WTC11 (cell line): ENCODE results near the gene MICAL1. TPM values are rescaled to one million over a fixed set of nuclear protein-coding genes. Genes with fewer than 3 reads are reported as not detected.

Experiments used
- ATAC-seq: fragments of 200-7000 bp; cut with Tn5 transposase; 2 replicates; pipeline ENCODE4 v1.10.0; 2021; ENCODE audit warnings: mild to moderate bottlenecking, moderate library complexity
- CTCF ChIA-PET: fragments of 300-600 bp; sonication (Branson Sonifier 250); formaldehyde crosslinking; loops from one replicate; lab custom pipeline; 2021; ENCODE audit warnings: antibody characterized with exemption; lab: Charles Lee
- POLR2A ChIA-PET: fragments of 350-600 bp; sonication (Branson Sonifier 250); formaldehyde crosslinking; loops from one replicate; lab custom pipeline; 2021; ENCODE audit warnings: antibody characterized with exemption; lab: Charles Lee
- DNase-seq: peaks from one replicate; pipeline ENCODE4 v3.0.0; 2021; ENCODE audit warnings: low spot score
- H3K27ac Mint-ChIP-seq: 2 replicates; pipeline ENCODE4 v1.8.0; 2021; ENCODE audit warnings: mixed read lengths
- H3K27me3 Mint-ChIP-seq: 2 replicates; pipeline ENCODE4 v1.8.0; 2021; ENCODE audit warnings: low read depth, mild to moderate bottlenecking, moderate library complexity, mixed read lengths
- H3K36me3 Mint-ChIP-seq: 2 replicates; pipeline ENCODE4 v1.8.0; 2021; ENCODE audit warnings: mixed read lengths
- H3K4me1 Mint-ChIP-seq: 2 replicates; pipeline ENCODE4 v1.8.0; 2022; ENCODE audit warnings: mixed read lengths
- H3K4me3 Mint-ChIP-seq: 2 replicates; pipeline ENCODE4 v1.8.0; 2021; ENCODE audit warnings: mild to moderate bottlenecking, moderate library complexity, mixed read lengths
- H3K9me3 Mint-ChIP-seq: 2 replicates; pipeline ENCODE4 v1.8.0; 2021; ENCODE audit warnings: mixed read lengths
- ARID4B ChIP-seq: sonication (generic); formaldehyde crosslinking; IDR thresholded peaks from 2 replicates; pipeline ENCODE4 v1.8.0; 2023; ENCODE audit warnings: missing genetic modification reagents, mild to moderate bottlenecking, borderline replicate concordance
- EMX1 ChIP-seq: fragments of 250-450 bp; sonication (Bioruptor Pico); IDR thresholded peaks from 2 replicates; pipeline ENCODE4 v1.8.0; 2021; ENCODE audit warnings: mild to moderate bottlenecking
- ERG ChIP-seq: fragments of 250-450 bp; sonication (Bioruptor Pico); IDR thresholded peaks from 2 replicates; pipeline ENCODE4 v1.8.0; 2021; ENCODE audit warnings: mild to moderate bottlenecking
- NR1H2 ChIP-seq: sonication (generic); formaldehyde crosslinking; IDR thresholded peaks from 2 replicates; pipeline ENCODE4 v1.9.0; 2021; ENCODE audit warnings: mild to moderate bottlenecking, moderate library complexity, missing genetic modification reagents
- TEAD1 ChIP-seq: sonication (generic); formaldehyde crosslinking; IDR thresholded peaks from 2 replicates; pipeline ENCODE4 v1.8.0; 2022; ENCODE audit warnings: mild to moderate bottlenecking, missing genetic modification reagents
- total RNA-seq: library from RNA; stranded (reverse); gene quantifications from 3 replicates; pipeline ENCODE4 v1.2.3, GENCODE V29; 2021
- TF ChIP-seq, protein P1 (sequence below): fragments of 250-450 bp; sonication (Bioruptor Pico); IDR thresholded peaks from 2 replicates; pipeline ENCODE4 v1.9.0; 2021; ENCODE audit warnings: moderate library complexity, mild to moderate bottlenecking, inconsistent platforms, borderline replicate concordance
- TF ChIP-seq, protein P2 (sequence below): fragments of 250-450 bp; sonication (Bioruptor Pico); IDR thresholded peaks from 2 replicates; pipeline ENCODE4 v1.9.0; 2021; ENCODE audit warnings: mild to moderate bottlenecking
- TF ChIP-seq, protein P3 (sequence below): fragments of 250-450 bp; sonication (Bioruptor Pico); conservative IDR thresholded peaks from 2 replicates; pipeline ENCODE4 v1.9.0; 2021; ENCODE audit warnings: mild to moderate bottlenecking
- TF ChIP-seq, protein P4 (sequence below): sonication (generic); formaldehyde crosslinking; conservative IDR thresholded peaks from 2 replicates; pipeline ENCODE4 v1.8.1; 2023; ENCODE audit warnings: mild to moderate bottlenecking, low read depth, missing genetic modification reagents, moderate library complexity

The MICAL1 gene
- total RNA-seq, 1 experiment from 2014 or later = 57.4 TPM

DNA sequence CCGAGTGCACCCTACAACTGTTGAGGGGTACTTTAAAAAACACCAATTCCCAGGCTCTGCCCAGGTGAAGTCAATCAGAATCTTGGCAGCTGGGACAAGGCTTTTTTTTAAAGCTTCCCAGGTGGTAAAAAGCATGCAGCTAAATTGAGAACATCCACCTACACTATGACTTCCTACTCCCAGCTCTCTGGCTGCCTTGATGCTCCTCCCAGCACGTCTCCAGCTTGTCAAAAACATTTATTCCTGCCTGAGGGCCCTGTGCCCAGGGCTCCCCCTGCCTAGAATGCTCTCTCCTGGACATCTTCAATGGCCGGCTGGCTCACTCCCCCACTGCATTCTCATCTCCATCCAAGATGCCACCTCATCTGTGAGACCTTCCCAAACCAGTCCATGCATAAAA, 17.5 kb upstream of the MICAL1 start (continued):
- no peak for TF ChIP-seq ARID4B (CRISPR knock-in tag)

DNA sequence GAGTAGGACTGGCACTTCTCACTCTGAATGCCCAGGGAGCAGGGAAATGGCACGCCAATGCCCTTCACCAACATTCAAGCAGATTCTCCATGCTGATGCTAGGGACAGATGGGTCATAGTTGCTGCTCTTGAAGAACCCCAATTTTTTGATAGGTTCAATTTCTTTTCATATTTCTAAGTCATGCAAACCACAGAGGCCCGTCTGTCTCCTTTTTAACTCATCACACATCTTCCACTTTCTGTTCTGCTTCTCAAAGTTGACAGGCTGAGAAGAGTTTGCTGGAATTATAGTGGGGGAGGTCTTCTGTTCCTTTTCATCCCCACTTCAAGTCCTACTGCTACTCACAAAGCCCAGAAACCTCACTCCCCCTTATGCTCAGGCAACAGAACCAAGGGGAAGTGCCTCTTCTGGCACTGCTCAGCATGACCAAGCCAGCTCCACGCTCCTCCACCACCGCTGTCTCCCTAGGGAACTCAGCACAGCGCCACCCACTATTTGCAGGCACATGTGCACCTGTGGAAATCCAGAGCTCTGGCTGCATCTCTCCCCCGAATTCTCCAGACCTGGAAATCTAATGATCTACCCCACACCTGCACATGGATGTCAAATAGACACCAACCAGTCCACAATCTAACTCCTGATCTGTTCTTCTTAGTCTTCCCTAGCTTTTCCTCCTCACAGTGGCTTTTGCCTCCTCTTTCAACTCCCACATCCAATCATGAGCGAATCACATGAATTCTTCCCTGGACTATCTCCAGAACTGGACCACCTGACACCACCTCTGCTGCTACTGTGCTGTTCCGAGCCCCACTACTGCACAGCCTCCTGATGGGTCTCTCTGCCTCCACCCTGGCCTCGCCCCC, 16.8 kb upstream of the MICAL1 start:
- 0 out of 2 replicates have a peak overlapping the region, but pooled peaks have one; percentile 7 for H3K27ac Mint-ChIP-seq
- ATAC-seq (no peak), DNase-seq (no peak)
- TF ChIP-seq NR1H2 = no peak
- TF ChIP-seq, protein P1, sequence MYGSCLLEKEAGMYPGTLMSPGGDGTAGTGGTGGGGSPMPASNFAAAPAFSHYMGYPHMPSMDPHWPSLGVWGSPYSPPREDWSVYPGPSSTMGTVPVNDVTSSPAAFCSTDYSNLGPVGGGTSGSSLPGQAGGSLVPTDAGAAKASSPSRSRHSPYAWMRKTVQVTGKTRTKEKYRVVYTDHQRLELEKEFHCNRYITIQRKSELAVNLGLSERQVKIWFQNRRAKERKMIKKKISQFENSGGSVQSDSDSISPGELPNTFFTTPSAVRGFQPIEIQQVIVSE = no peak
- TF ChIP-seq, protein P2, sequence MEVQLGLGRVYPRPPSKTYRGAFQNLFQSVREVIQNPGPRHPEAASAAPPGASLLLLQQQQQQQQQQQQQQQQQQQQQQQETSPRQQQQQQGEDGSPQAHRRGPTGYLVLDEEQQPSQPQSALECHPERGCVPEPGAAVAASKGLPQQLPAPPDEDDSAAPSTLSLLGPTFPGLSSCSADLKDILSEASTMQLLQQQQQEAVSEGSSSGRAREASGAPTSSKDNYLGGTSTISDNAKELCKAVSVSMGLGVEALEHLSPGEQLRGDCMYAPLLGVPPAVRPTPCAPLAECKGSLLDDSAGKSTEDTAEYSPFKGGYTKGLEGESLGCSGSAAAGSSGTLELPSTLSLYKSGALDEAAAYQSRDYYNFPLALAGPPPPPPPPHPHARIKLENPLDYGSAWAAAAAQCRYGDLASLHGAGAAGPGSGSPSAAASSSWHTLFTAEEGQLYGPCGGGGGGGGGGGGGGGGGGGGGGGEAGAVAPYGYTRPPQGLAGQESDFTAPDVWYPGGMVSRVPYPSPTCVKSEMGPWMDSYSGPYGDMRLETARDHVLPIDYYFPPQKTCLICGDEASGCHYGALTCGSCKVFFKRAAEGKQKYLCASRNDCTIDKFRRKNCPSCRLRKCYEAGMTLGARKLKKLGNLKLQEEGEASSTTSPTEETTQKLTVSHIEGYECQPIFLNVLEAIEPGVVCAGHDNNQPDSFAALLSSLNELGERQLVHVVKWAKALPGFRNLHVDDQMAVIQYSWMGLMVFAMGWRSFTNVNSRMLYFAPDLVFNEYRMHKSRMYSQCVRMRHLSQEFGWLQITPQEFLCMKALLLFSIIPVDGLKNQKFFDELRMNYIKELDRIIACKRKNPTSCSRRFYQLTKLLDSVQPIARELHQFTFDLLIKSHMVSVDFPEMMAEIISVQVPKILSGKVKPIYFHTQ (CRISPR knock-in tag) = no peak
- no peak for TF ChIP-seq TEAD1 (CRISPR knock-in tag)
- TF ChIP-seq ERG (CRISPR knock-in tag) = no peak
- TF ChIP-seq, protein P3, sequence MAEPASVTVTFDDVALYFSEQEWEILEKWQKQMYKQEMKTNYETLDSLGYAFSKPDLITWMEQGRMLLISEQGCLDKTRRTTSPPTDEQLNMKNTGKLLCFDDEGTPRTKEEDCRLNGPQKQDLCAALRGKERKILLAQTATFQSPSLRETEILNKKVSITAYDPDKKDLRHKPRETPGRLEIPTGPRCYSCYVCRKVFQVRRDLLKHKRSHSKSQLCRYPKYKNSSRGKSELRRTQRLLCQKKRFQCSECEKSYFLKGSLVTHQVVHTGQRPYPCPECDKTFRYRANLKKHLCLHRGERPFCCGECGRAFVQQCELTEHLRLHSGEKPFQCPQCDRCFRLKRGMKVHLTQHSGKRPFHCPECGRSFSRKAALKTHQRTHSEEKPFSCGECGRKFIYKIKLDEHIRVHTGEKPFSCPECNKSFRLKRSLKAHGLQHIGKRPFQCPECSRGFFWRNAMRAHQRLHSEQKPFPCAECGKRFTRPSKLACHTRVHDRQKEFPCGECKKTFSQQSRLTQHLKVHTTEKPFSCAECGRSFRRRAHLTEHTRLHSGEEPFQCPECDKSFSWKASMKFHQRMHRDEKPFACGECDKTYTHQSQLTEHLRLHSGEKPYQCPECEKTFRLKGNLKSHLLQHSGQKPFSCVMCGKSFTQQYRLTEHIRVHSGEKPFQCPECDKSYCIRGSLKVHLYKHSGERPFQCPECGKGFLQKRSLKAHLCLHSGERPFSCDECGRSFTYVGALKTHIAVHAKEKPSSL (CRISPR knock-in tag) = no peak
- no peak for TF ChIP-seq EMX1 (CRISPR knock-in tag)
- TF ChIP-seq, protein P4, sequence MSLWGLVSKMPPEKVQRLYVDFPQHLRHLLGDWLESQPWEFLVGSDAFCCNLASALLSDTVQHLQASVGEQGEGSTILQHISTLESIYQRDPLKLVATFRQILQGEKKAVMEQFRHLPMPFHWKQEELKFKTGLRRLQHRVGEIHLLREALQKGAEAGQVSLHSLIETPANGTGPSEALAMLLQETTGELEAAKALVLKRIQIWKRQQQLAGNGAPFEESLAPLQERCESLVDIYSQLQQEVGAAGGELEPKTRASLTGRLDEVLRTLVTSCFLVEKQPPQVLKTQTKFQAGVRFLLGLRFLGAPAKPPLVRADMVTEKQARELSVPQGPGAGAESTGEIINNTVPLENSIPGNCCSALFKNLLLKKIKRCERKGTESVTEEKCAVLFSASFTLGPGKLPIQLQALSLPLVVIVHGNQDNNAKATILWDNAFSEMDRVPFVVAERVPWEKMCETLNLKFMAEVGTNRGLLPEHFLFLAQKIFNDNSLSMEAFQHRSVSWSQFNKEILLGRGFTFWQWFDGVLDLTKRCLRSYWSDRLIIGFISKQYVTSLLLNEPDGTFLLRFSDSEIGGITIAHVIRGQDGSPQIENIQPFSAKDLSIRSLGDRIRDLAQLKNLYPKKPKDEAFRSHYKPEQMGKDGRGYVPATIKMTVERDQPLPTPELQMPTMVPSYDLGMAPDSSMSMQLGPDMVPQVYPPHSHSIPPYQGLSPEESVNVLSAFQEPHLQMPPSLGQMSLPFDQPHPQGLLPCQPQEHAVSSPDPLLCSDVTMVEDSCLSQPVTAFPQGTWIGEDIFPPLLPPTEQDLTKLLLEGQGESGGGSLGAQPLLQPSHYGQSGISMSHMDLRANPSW (CRISPR knock-in tag) = no peak
- CTCF ChIA-PET = no interaction called here
- H3K9me3 Mint-ChIP-seq = no peaks in the 10 kb centered on the region
- H3K27me3 Mint-ChIP-seq = no peaks in the 10 kb centered on the region
- POLR2A ChIA-PET = no interaction called here
- H3K36me3 Mint-ChIP-seq = peaks cover 89% of the 10 kb centered on the region
- no peak overlapping the region for H3K4me3 Mint-ChIP-seq
- peaks cover 7% of the 10 kb centered on the region for H3K4me1 Mint-ChIP-seq
